DMS 273 (cell line): ENCODE data around the gene SAP30L.

ENCODE experiments used
- DNase-seq: peaks from one replicate; lab custom pipeline; 2025; ENCODE audit not compliant: unreplicated experiment; lab: John Stamatoyannopoulos, UW

SAP30L gene

GRCh38 chr5:154479944-154480750 lies 34.4 kb downstream of the SAP30L start:
- DNase-seq, result no peak

GRCh38 chr5:154480847-154481246 lies 35.0 kb downstream of the SAP30L start:
- no peak for DNase-seq

GRCh38 chr5:154481584-154482381 lies 36.0 kb downstream of the SAP30L start:
- no peak for DNase-seq

- no peak for DNase-seq
Measured at GRCh38 chr5:154482528-154483449, 37.0 kb downstream of the SAP30L start.

GRCh38 chr5:154483654-154484392 lies 38.0 kb downstream of the SAP30L start:
- DNase-seq, result no peak

- DNase-seq, result peak; percentile 22
Measured at GRCh38 chr5:154484393-154485095, 38.7 kb downstream of the SAP30L start.

GRCh38 chr5:154485096-154485491 lies 39.3 kb downstream of the SAP30L start:
- DNase-seq, result no peak

- DNase-seq, result no peak
Measured at GRCh38 chr5:154485850-154486426, 40.1 kb downstream of the SAP30L start.

- DNase-seq, result peak; percentile 37
Measured at GRCh38 chr5:154486427-154486866, 40.6 kb downstream of the SAP30L start.

- DNase-seq, result peak; percentile 9
Measured at GRCh38 chr5:154487541-154487940, 41.7 kb downstream of the SAP30L start.

GRCh38 chr5:154491941-154492340 lies 46.1 kb downstream of the SAP30L start:
- DNase-seq, result no peak

GRCh38 chr5:154493274-154493673 lies 47.5 kb downstream of the SAP30L start:
- DNase-seq, result no peak

- peak; percentile 83 for DNase-seq
Measured at GRCh38 chr5:154494036-154494435, 48.2 kb downstream of the SAP30L start.

GRCh38 chr5:154498591-154498990 lies 52.8 kb downstream of the SAP30L start:
- no peak for DNase-seq

- DNase-seq, result no peak
Measured at GRCh38 chr5:154498994-154499393, 53.2 kb downstream of the SAP30L start.

GRCh38 chr5:154501566-154501965 lies 55.8 kb downstream of the SAP30L start:
- no peak for DNase-seq

GRCh38 chr5:154502180-154502579 lies 56.4 kb downstream of the SAP30L start:
- no peak for DNase-seq

GRCh38 chr5:154503698-154504039 lies 57.9 kb downstream of the SAP30L start:
- DNase-seq, result no peak

- peak; percentile 94 for DNase-seq
Measured at GRCh38 chr5:154505567-154505966, 59.8 kb downstream of the SAP30L start.
